Central memory CD8-positive, alpha-beta T cell (primary cell): ENCODE measurements around the gene PRRC1.

ENCODE experiments used
- ATAC-seq: fragments of 150-1000 bp; cut with Tn5 transposase; replicated peaks from 2 replicates; pipeline ENCODE4 v1.10.0; 2022; ENCODE audit warnings: mild to moderate bottlenecking, moderate FRiP score, moderate number of reproducible peaks; ENCODE audit not compliant: poor library complexity, severe bottlenecking; ENCODE audit errors: extremely low read depth
- DNase-seq, 2 donors: peaks; one replicate each; pipeline ENCODE4 v3.0.0; 2021; ENCODE audit warnings: low spot score in 2 of 2
- H3K27ac Mint-ChIP-seq: one replicate; pipeline ENCODE4 v1.8.0; 2022; ENCODE audit warnings: low read depth, mild to moderate bottlenecking, moderate library complexity, mixed read lengths
- H3K27me3 Mint-ChIP-seq: one replicate; pipeline ENCODE4 v1.8.0; 2022; ENCODE audit warnings: mixed read lengths
- H3K36me3 Mint-ChIP-seq: one replicate; pipeline ENCODE4 v1.8.0; 2022; ENCODE audit warnings: mild to moderate bottlenecking, moderate library complexity, mixed read lengths; ENCODE audit not compliant: insufficient read depth
- H3K4me1 Mint-ChIP-seq: one replicate; pipeline ENCODE4 v1.8.0; 2022; ENCODE audit warnings: mixed read lengths
- H3K4me3 Mint-ChIP-seq: one replicate; pipeline ENCODE4 v1.8.0; 2022; ENCODE audit warnings: mild to moderate bottlenecking, moderate library complexity, mixed read lengths
- H3K9me3 Mint-ChIP-seq: one replicate; pipeline ENCODE4 v1.8.0; 2022; ENCODE audit warnings: mixed read lengths

The PRRC1 gene

DNA sequence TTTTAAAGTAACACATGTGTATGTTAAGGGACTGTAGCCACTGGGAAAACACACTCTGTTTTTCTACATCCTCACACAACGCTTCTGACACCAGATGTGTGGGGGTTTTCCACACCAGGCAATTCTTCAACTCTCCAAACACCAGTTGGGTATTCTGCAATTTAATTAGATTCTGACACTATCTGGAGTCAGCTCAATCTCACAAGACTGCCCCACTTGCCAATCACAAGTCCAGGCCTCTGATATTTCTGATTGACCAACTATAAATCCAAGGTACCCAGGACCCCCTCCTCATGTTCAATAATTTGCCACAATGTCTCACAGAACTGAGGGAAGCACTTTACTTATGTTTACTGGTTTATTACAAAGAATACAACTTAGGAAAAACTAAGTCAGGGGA is 70.9 kb downstream of the PRRC1 start:
- DNase-seq: no peak
- no peaks in the 10 kb centered on the region for H3K9me3 Mint-ChIP-seq
- no peaks in the 10 kb centered on the region for H3K27me3 Mint-ChIP-seq
- peaks cover 13% of the 10 kb centered on the region for H3K4me1 Mint-ChIP-seq
- H3K27ac Mint-ChIP-seq: no peak overlapping the region
- no peaks in the 10 kb centered on the region for H3K36me3 Mint-ChIP-seq
- ATAC-seq: no peak
- H3K4me3 Mint-ChIP-seq: no peak overlapping the region

DNA sequence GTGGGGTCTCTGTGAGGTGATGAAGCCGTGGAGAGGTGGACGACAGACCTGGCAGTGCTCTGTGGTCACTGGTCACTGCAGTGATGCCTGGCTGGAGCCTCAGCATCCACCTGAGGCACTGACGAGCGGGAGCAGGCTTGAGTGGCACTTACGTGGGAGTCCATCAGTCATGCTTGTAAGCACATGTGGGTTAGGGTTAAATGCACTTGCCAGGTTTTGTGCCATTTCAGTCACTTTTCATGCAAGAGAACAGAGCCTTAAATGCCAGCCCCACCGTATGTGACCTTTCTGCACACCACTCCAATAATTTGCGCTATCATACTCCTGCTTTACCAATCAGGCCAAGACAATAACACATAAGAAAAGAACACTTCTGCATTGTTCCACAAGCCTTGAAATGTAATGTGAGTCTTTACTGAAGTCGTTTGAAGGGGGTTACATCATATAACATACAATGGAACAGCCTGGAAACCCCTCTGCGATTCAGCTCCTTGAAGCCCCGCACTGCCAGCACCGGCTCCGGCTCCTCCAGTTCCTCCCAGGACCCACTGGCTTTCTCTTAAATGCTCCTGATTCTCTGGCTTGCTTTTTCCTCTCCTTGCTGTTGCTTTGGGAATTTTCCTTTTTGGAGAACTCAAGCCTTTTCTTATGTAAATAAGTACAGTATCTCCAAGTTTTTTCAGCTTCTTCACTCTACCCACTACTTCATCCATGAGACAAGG is 72.0 kb downstream of the PRRC1 start:
- Mint-ChIP-seq H3K4me3 (no peak overlapping the region), H3K36me3 (no peaks in the 10 kb centered on the region), H3K27me3 (no peaks in the 10 kb centered on the region), H3K4me1 (peaks cover 13% of the 10 kb centered on the region), H3K27ac (no peak overlapping the region), H3K9me3 (no peaks in the 10 kb centered on the region)
- DNase-seq (no peak), ATAC-seq (no peak)

DNA sequence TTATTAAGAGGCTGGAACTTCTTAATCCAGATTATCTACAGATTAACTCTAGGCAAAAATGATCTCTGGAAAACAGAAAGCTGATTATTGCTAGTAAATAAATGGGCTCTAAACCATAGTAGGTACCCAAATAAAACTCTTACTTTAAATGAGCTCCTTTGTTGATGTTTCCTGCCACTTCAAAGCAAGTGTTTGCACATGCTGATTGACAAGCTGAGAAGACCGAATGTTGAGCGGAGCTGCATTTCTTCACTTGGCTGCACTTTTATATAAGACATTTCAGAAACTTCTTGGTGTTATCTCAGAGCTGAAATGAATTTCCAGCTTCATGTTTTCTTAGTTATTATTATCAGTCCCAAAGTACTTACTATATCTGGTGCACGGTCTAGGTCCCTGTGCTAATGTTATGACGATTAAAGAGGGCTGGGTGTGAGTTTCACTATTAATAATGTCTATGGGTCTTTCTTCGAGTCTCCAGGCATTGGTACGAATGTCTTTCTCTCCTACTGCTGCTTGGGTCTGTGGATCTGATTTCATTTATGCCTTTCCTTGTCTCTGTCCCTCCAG is 72.8 kb downstream of the PRRC1 start:
- H3K4me1 Mint-ChIP-seq: peaks cover 13% of the 10 kb centered on the region
- no peak for DNase-seq
- no peaks in the 10 kb centered on the region for H3K9me3 Mint-ChIP-seq
- peak; percentile 45 for ATAC-seq
- no peak overlapping the region for H3K27ac Mint-ChIP-seq
- no peaks in the 10 kb centered on the region for H3K36me3 Mint-ChIP-seq
- no peaks in the 10 kb centered on the region for H3K27me3 Mint-ChIP-seq
- peak overlapping the region; percentile 3 for H3K4me3 Mint-ChIP-seq

DNA sequence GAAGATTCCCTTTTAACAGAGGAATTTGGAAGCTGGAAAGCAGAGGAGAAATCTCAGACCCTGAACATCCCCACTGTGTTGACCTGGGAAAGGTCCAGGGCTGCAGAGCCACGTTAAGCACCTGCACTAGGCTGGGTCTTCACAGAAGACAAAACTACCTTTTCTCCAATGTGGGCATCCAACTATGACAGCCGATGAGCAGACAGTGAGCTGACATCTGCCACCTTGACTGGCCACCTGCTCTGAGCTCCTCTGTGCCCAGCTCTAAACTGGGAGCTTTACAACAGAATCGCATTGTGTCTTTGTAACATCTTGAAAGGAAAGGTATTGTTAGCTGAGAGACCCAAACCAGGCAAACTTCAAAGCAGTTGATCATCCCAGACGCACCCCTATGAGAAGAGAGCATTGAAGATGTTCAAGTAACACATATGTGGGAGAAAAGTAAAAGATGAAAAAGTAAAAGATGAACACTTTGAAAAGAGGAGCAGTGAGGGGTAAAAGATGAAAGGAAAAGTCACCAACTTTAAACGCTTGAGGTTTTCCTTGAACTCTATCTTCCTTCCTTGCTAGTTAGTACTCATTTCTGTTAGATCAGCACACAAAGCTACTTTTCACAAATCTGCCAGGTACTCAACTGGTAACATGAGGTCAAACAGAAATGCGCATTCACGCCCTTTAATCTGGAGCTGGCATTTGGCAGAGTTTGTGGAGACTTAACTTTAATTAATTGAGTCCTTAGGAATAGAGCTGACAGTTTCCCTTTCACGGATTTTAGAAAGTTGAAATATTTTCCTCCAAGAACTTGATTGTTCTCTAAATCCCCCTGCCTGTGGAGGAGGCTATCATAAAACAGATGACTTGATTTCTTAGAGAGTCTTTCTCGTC is 78.3 kb downstream of the PRRC1 start:
- Mint-ChIP-seq H3K27me3 (no peaks in the 10 kb centered on the region), H3K27ac (no peak overlapping the region), H3K4me3 (no peak overlapping the region), H3K4me1 (peaks cover under 1% of the 10 kb centered on the region), H3K36me3 (no peaks in the 10 kb centered on the region), H3K9me3 (no peaks in the 10 kb centered on the region)
- ATAC-seq (no peak), DNase-seq (no peak)

DNA sequence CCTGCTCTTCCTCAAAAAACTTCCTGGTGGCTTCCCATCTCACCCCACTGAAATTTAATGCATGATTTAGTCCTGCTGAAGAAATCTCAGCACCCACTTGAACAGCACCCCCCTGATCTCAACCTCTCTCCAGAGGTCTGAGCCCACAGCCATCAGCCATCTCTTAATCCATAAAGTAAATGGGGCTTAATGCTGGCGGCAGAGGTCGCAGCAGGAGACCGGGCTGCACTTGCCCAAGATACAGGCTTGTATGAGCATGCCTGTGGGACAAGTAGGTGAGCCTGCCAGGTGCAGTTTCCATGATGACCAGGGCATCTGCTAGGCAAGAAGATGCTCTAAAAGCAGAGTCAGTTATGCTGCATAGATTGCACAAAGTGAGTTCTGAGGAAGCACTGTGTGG is 79.1 kb downstream of the PRRC1 start:
- H3K27ac Mint-ChIP-seq: no peak overlapping the region
- H3K9me3 Mint-ChIP-seq: no peaks in the 10 kb centered on the region
- H3K27me3 Mint-ChIP-seq: peaks cover under 1% of the 10 kb centered on the region
- H3K36me3 Mint-ChIP-seq: no peaks in the 10 kb centered on the region
- no peaks in the 10 kb centered on the region for H3K4me1 Mint-ChIP-seq
- ATAC-seq: no peak
- no peak for DNase-seq
- H3K4me3 Mint-ChIP-seq: no peak overlapping the region

DNA sequence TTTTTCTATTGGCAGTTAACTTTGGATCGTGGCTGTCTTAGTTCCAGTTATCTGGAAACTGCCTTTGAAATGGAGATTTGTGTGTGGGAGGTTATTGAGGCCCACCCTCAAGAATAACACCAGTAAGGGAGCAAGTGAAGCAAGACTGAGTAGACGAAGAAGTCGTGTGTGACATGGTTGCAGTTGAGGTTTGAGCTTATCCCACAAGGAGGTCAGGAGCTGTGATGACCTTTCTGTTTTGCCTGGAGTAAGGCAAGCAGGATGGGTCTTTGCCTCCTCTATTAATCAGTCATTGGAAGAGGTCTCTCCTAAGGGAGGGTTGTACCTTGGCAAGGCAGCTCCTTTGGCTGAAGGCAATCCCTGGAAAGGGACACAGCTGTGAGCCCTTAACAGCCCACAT is 81.9 kb downstream of the PRRC1 start:
- H3K36me3 Mint-ChIP-seq: peaks cover 3% of the 10 kb centered on the region
- no peak overlapping the region for H3K27ac Mint-ChIP-seq
- no peak overlapping the region for H3K4me3 Mint-ChIP-seq
- peaks cover 14% of the 10 kb centered on the region for H3K27me3 Mint-ChIP-seq
- no peaks in the 10 kb centered on the region for H3K9me3 Mint-ChIP-seq
- DNase-seq (no peak), ATAC-seq (no peak)
- H3K4me1 Mint-ChIP-seq: no peaks in the 10 kb centered on the region

DNA sequence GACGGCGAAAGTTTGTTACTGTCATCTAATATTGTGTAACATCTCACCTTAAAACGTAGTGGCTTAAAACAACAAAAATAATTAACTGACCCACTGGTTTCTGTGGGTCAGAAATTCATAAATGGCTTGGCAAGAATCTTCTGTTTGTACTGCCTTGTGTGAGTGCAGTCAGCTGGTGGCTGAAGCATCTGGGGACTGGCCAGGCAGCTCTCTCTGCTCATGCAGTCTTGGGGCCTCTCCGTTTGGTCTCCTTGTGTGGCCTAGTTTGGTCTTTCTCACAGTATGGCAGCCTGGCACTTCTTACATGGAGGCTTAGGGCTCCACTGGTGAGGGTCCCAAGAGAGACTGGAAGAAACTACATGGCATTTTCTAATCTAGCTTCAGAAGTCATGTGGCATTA is 82.4 kb downstream of the PRRC1 start:
- peaks cover 14% of the 10 kb centered on the region for H3K27me3 Mint-ChIP-seq

DNA sequence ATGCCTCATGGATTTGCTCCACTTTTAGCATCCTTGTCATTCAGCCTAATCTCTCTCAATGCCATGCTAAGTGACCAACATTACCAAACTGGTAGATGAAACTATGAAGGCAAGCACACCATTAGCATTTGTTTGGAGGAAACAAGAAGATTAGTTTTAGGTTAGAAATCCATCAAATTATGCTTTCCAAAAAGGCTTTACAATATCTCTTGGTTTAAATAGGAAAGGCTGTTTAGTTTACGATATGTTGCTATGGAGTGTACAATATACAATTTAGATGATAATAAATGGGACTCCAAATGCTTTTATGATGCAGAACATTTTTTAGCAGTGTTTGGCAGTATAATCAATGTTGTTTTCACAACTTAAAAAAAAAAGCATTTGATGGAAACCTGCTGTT is 83.7 kb downstream of the PRRC1 start:
- Mint-ChIP-seq H3K4me1 (no peaks in the 10 kb centered on the region), H3K27me3 (peaks cover 14% of the 10 kb centered on the region), H3K27ac (no peak overlapping the region), H3K4me3 (no peak overlapping the region), H3K36me3 (peaks cover 3% of the 10 kb centered on the region), H3K9me3 (no peaks in the 10 kb centered on the region)
- DNase-seq (no peak), ATAC-seq (no peak)

More for the DNA sequence above, 82.4 kb downstream of the PRRC1 start:
- ATAC-seq: no peak
- Mint-ChIP-seq H3K27ac (no peak overlapping the region), H3K9me3 (no peaks in the 10 kb centered on the region), H3K4me1 (no peaks in the 10 kb centered on the region), H3K4me3 (no peak overlapping the region), H3K36me3 (peaks cover 3% of the 10 kb centered on the region)
- DNase-seq: no peak

DNA sequence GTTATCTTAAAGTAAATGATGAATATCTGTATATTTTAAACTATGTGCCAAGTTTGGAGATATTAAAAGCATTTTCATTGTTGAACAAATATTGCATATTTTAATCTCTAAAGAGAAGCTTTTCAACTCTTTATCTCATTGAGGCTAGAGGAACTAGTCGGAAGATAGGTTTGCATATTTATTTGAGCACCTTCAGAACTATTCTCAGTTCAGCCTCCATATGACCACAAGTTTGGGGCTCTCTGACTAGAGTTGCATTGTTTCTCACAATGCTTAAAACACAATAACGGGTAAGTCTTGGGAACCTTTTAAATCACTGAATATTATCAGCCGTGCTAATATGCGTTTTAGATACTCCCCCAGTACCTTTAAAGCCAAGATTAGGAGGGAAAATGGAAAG is 84.2 kb downstream of the PRRC1 start:
- no peak for DNase-seq
- peaks cover 14% of the 10 kb centered on the region for H3K27me3 Mint-ChIP-seq
- ATAC-seq: no peak
- no peak overlapping the region for H3K4me3 Mint-ChIP-seq
- H3K9me3 Mint-ChIP-seq: no peaks in the 10 kb centered on the region
- no peaks in the 10 kb centered on the region for H3K4me1 Mint-ChIP-seq
- no peak overlapping the region for H3K27ac Mint-ChIP-seq
- H3K36me3 Mint-ChIP-seq: peaks cover 3% of the 10 kb centered on the region

DNA sequence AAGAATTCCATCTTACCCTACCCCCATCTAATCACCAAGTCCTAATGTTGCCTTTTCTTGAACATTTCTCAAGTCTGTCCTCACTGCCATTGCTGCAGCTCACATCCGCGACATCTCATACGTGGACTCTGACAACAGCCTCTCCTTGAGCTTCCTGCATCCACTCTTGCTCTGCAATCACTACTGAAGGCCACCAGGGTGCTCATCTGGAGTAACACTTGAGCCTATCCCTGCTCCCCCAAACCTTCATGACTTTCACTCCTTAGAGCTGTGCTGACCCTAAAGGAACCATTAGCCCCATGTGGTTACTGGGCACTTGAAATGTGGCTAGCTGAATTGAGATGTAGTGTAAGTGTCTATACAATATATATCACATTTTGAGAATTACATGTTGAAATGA is 85.0 kb downstream of the PRRC1 start:
- no peak for ATAC-seq
- no peaks in the 10 kb centered on the region for H3K9me3 Mint-ChIP-seq
- H3K4me3 Mint-ChIP-seq: no peak overlapping the region

DNA sequence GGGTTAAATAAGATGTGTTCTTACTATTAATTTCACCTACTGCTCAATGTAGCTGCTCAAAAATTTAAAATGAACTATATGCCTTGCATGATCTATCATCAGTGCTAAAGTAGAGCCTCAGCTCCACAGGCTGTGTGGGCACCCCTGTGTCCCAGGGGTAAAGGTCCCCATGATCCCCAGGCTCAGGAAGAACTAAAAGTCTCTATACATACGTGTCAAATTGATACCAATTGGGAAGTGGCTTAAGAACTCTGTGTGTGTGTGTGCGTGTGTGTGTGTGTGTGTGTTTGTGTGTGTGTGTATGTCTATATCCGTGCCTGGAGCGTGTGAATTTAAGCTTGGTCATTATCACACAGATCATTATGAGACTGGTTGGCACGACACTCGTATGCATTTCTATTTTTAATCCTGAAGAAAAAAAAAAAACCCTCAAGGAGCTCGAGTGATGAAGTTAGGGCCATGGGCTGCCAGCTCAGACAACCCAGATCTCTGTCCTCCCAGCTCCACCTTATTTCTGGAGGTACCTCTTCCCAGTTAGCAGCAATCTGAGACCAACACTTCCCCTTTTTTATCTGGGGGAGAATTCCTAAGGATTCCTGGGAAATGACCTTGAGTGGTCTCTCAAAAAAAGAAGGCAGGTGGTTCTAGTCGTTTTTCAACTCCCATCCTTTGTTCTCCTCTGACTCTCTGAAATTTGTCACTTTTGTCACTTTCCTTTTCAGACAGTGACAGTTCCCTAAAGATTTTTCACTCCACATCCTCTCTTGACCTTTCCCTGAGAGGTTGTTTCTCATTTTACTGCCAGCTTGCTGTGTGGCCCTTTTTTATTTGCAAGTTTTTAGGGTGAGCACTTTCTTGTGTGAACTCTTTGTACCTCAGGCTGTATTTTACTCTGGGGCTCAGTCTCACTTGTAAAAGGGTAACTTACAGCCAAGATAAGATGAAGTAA is 85.7 kb downstream of the PRRC1 start:
- Mint-ChIP-seq H3K27ac (no peak overlapping the region), H3K4me3 (no peak overlapping the region), H3K36me3 (peaks cover 3% of the 10 kb centered on the region), H3K27me3 (peaks cover 14% of the 10 kb centered on the region), H3K4me1 (no peaks in the 10 kb centered on the region), H3K9me3 (no peaks in the 10 kb centered on the region)
- no peak for ATAC-seq
- DNase-seq: no peak

More for the DNA sequence above, 85.0 kb downstream of the PRRC1 start:
- H3K27ac Mint-ChIP-seq: no peak overlapping the region
- peaks cover 3% of the 10 kb centered on the region for H3K36me3 Mint-ChIP-seq
- peaks cover 14% of the 10 kb centered on the region for H3K27me3 Mint-ChIP-seq
- no peak for DNase-seq
- H3K4me1 Mint-ChIP-seq: no peaks in the 10 kb centered on the region
